ENCODE measurements around the gene FURIN.

GRCh38 chr15:90870354-90871138, 2.2 kb downstream of the FURIN start:
- no peak for TF ChIP-seq CTCF (IDR thresholded peaks at IDR 0.05)
- no peak for TF ChIP-seq GABPA (IDR thresholded peaks at IDR 0.05; ENCODE audit: low read depth)
- TF ChIP-seq ZBTB33 (IDR thresholded peaks at IDR 0.05; ENCODE audit: borderline replicate concordance, low read depth) = no peak
